Measurements from ENCODE around the gene BMS1. TPM values are rescaled to one million over a fixed set of nuclear protein-coding genes. Genes with fewer than 3 reads are reported as not detected.

BMS1 gene
- total and polyA plus RNA-seq, 2 donors (not counting 3 experiments of a cell fraction or from before 2014, with no cell fraction given), result 2.8 to 23.4 TPM

DNA sequence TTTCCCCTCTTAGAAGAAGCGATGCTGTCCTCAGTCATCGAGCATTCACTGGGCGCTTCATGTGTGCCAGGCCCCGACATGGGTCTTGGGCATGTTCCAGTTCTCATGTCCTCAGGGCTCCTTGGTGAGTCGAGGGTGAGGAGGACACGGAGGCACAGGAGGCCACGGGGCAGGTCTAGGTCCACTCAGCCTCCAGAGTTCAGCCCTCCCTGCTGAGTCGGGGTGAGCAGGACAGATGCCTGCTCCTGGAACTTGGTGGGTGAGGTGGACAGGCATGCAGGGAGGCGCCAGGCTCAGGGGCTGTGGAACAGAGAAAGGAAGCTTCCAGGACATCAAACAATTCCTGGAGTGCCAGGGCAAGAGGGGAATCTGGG is 87.4 kb downstream of the BMS1 start:
- no peaks in the 10 kb centered on the region for H4K20me1 ChIP-seq (replicated peaks; ENCODE audit: control insufficient read depth, extremely low read depth, insufficient read depth, low read length)
- no peaks in the 10 kb centered on the region for H3K9me1 ChIP-seq (replicated peaks; ENCODE audit: control insufficient read depth, extremely low read depth, insufficient read depth, low read length)
- H3K4me3 ChIP-seq (replicated peaks in 1 of 3; ENCODE audit: insufficient read depth in 1 of 3, low read depth in 1 of 3, low read length in 3 of 3), result no peak overlapping the region
- BruUV-seq (replicated peaks), result no TSS peak
- TF ChIP-seq POLR2AphosphoS5 (IDR thresholded peaks at IDR 0.05; ENCODE audit: insufficient read depth, low read depth, low read length), result no peak
- no peak for TF ChIP-seq JUN (IDR thresholded peaks at IDR 0.05; ENCODE audit: borderline replicate concordance, insufficient read depth, insufficient read length, low read depth)
- TF ChIP-seq, protein P1, sequence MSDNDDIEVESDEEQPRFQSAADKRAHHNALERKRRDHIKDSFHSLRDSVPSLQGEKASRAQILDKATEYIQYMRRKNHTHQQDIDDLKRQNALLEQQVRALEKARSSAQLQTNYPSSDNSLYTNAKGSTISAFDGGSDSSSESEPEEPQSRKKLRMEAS (IDR thresholded peaks at IDR 0.05; ENCODE audit: insufficient read depth, insufficient read length), result no peak
- TF ChIP-seq, protein P2, sequence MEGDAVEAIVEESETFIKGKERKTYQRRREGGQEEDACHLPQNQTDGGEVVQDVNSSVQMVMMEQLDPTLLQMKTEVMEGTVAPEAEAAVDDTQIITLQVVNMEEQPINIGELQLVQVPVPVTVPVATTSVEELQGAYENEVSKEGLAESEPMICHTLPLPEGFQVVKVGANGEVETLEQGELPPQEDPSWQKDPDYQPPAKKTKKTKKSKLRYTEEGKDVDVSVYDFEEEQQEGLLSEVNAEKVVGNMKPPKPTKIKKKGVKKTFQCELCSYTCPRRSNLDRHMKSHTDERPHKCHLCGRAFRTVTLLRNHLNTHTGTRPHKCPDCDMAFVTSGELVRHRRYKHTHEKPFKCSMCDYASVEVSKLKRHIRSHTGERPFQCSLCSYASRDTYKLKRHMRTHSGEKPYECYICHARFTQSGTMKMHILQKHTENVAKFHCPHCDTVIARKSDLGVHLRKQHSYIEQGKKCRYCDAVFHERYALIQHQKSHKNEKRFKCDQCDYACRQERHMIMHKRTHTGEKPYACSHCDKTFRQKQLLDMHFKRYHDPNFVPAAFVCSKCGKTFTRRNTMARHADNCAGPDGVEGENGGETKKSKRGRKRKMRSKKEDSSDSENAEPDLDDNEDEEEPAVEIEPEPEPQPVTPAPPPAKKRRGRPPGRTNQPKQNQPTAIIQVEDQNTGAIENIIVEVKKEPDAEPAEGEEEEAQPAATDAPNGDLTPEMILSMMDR (IDR thresholded peaks at IDR 0.05; ENCODE audit: extremely low read depth in 1 of 2, insufficient read depth in 1 of 2, low read depth in 1 of 2, low read length in 2 of 2), result no peak
- no peak for TF ChIP-seq POLR2A (IDR thresholded peaks at IDR 0.05; ENCODE audit: low read depth, low read length)
- TF ChIP-seq GATA2 (IDR thresholded peaks at IDR 0.05; ENCODE audit: insufficient read depth, insufficient read length, low read depth, low read length), result no peak
- TF ChIP-seq FOS (IDR thresholded peaks at IDR 0.05; ENCODE audit: borderline replicate concordance, insufficient read depth, low read length), result no peak
- TF ChIP-seq MYC (IDR thresholded peaks at IDR 0.05; ENCODE audit: low read depth, low read length), result no peak
- H3K79me2 ChIP-seq (ENCODE audit: control insufficient read depth, insufficient read depth, low read length), result no peaks in the 10 kb centered on the region
- dilution Hi-C loops (cut with MboI; ENCODE audit: extremely low pct_ligation_motif_present, low sequenced_read_pairs) (no loop called here), intact Hi-C loops (cut with micrococcal nuclease) (loop anchor here (5.0 kb wide), 1 partner anchor 332 kb away; no protein-coding TSS in a partner anchor)
- H3K9ac ChIP-seq (replicated peaks; ENCODE audit: extremely low read depth, insufficient read depth, low read length), result no peak overlapping the region
- H3K36me3 ChIP-seq (ENCODE audit: control insufficient read depth in 2 of 2, extremely low read depth in 1 of 2, insufficient read depth in 2 of 2, low read length in 2 of 2), result no peaks in the 10 kb centered on the region
- H3K9me3 ChIP-seq (replicated peaks; ENCODE audit: control insufficient read depth, insufficient read depth, low read length), result no peaks in the 10 kb centered on the region
- H3K4me1 ChIP-seq (ENCODE audit: control insufficient read depth, extremely low read depth, insufficient read depth, low read length), result peaks cover 2% of the 10 kb centered on the region
- peaks cover 5 to 8% of the 10 kb centered on the region in 2 experiments for H3K27me3 ChIP-seq (ENCODE audit: control insufficient read depth in 2 of 2, insufficient read depth in 2 of 2, low read length in 2 of 2)
- no peak overlapping the region for H3K4me2 ChIP-seq (ENCODE audit: insufficient read depth, low read length)
- no peak for FAIRE-seq
- ChIA-PET POLR2A (no interaction called here), CTCF (no interaction called here)
- DNase-seq (ENCODE audit: low read depth, low spot score), result no peak
- H2AFZ ChIP-seq (ENCODE audit: low read depth, low read length), result no peak overlapping the region
- no peak overlapping the region for H3K27ac ChIP-seq (ENCODE audit: insufficient read depth, low read depth, low read length)
